H1 (cell line): ENCODE data around the gene COMP.

Source experiments
- CBX5 ChIP-seq: fragments of 300-800, 300-1000 bp; sonication (generic); IDR thresholded peaks from 2 replicates; pipeline ENCODE4 v1.7.1; 2016; ENCODE audit warnings: antibody characterized with exemption, low read length, low read depth
- JUND ChIP-seq: IDR thresholded peaks from 2 replicates; pipeline ENCODE4 v1.6.1; 2011; ENCODE audit warnings: mild to moderate bottlenecking, improper control_type of control experiment, low read length
- POLR2A ChIP-seq, 2 experiments: IDR thresholded peaks; 1 replicate in 1 of 2; 2 replicates in 1 of 2; pipeline ENCODE4 v1.6.1; 2011; ENCODE audit warnings: low read depth in 2 of 2, low read length in 2 of 2, mild to moderate bottlenecking in 2 of 2; ENCODE audit errors: control extremely low read depth in 1 of 2
- SP4 ChIP-seq: IDR thresholded peaks from 2 replicates; pipeline ENCODE4 v1.6.1; 2012; ENCODE audit warnings: low read length, inconsistent platforms
- YY1 ChIP-seq: IDR thresholded peaks from 2 replicates; pipeline ENCODE4 v1.6.1; 2011; ENCODE audit warnings: low read depth, mild to moderate bottlenecking, low read length
- TF ChIP-seq, protein P1 (sequence below), 3 experiments: IDR thresholded peaks; 1 replicate in 2 of 3; 2 replicates in 1 of 3; pipeline versions ENCODE4 v1.5.1 to v1.6.1; 2011; ENCODE audit warnings: low read length in 3 of 3, mild to moderate bottlenecking in 3 of 3, inconsistent platforms in 2 of 3, low read depth in 1 of 3, moderate library complexity in 1 of 3; ENCODE audit not compliant: insufficient read depth in 1 of 3; ENCODE audit errors: control extremely low read depth in 1 of 3

DNA sequence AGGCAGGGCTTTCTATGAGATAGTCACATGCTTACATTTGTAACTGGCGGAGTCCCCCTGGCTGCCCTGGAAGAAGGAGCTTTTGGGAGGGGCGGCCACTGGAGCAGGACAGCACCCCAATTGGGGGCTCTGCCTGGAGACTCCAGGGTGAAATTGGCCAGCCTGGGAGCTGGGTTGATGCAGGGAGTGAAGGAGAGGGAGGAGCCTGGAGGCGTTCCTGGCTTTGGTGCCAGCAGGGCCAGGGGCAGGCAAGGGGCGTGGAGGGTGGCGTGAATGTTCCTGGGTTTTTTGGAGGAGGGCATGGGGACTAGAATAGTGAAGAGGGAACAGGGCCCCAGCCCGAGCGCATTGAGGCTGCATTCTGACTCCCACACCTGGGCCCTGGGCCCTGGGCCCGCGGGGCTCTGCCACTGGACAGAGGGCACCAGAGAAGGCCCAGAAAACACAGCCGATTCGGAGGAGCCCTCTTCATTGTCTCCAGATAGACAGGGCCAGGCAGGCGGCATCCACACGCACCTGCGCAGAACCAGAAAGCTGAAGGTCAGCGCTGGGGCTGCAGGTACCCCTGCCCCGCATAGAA, 29.5 kb downstream of the COMP start:
- TF ChIP-seq CBX5: no peak
- TF ChIP-seq, protein P1, sequence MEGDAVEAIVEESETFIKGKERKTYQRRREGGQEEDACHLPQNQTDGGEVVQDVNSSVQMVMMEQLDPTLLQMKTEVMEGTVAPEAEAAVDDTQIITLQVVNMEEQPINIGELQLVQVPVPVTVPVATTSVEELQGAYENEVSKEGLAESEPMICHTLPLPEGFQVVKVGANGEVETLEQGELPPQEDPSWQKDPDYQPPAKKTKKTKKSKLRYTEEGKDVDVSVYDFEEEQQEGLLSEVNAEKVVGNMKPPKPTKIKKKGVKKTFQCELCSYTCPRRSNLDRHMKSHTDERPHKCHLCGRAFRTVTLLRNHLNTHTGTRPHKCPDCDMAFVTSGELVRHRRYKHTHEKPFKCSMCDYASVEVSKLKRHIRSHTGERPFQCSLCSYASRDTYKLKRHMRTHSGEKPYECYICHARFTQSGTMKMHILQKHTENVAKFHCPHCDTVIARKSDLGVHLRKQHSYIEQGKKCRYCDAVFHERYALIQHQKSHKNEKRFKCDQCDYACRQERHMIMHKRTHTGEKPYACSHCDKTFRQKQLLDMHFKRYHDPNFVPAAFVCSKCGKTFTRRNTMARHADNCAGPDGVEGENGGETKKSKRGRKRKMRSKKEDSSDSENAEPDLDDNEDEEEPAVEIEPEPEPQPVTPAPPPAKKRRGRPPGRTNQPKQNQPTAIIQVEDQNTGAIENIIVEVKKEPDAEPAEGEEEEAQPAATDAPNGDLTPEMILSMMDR (IDR thresholded peaks at IDR 0.05; ENCODE audit: control extremely low read depth in 1 of 3, insufficient read depth in 1 of 3, low read depth in 1 of 3, low read length in 3 of 3): no peak
- TF ChIP-seq JUND: no peak
- TF ChIP-seq SP4: no peak
- TF ChIP-seq YY1: no peak
- TF ChIP-seq POLR2A (IDR thresholded peaks at IDR 0.05; ENCODE audit: control extremely low read depth in 1 of 2, low read depth in 2 of 2, low read length in 2 of 2): no peak
